Measurements from ENCODE around the gene NKAIN2.
A peak's percentile ranks its signal among the peaks of the same experiment; 100 is the strongest.

The NKAIN2 gene

DNA sequence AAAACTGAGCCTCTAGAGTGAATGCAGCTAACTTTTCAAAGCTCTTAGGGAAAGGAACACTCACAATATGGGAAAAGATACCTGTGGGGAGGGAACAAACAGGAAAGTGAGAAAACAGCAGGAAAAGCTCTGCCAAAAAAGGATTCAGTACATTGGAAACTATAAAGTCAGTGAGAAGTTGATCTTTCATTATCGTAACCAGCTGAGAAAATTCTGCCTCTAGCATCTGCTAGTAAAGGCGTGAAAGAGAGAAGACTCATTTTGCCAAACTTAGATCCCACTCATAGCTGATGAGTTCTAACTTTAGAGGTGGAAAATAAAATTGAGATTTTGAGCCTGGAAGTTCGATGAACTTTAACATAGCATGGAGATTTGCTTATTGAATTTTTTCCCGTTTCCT lies 836.8 kb downstream of the NKAIN2 start:
- H3K9ac ChIP-seq: no peak overlapping the region
- H4K20me1 ChIP-seq: no peaks in the 10 kb centered on the region
- no peaks in the 10 kb centered on the region for H3K36me3 ChIP-seq
- no peak overlapping the region for H3K4me2 ChIP-seq
- TF ChIP-seq Cebpa-rat (IDR thresholded peaks at IDR 0.05): no peak
- H3K9me3 ChIP-seq (replicated peaks in 1 of 11): no peaks in the 10 kb centered on the region
- H3K4me3 ChIP-seq: no peak overlapping the region
- H3K4me1 ChIP-seq: no peaks in the 10 kb centered on the region
- H3K27me3 ChIP-seq: no peaks in the 10 kb centered on the region
- H3K27ac ChIP-seq: no peak overlapping the region

DNA sequence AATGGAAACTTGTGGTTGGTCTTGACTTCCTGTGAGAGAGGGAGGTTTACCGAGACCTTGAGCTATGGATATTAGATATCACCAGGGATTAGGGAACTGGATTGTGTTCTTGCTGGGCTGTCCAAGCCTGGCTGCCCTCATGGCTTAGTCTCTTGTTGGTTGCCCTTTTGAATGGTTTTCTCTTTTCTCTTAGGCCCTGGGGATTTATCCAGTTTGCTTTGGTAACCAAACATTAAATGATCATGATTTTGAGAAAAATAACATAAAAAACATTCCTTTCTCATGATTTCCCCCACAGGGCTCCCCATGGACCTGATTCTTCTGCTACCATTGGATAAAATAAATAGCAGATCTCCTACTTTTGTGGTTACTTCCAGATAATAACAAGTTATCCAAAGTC lies 852.2 kb downstream of the NKAIN2 start:
- no peaks in the 10 kb centered on the region for H3K9me3 ChIP-seq (replicated peaks in 1 of 11)
- peaks cover 0 to 7% (median 0%) of the 10 kb centered on the region in 10 experiments; a peak in 2 of 20 replicates for H3K4me1 ChIP-seq
- peak overlapping the region in 2 of 11 experiments; percentile 4 to 25; a peak in 1 of 22 replicates for H3K4me2 ChIP-seq
- no peak overlapping the region for H3K27ac ChIP-seq
- TF ChIP-seq Cebpa-rat (IDR thresholded peaks at IDR 0.05): no peak
- H4K20me1 ChIP-seq: no peaks in the 10 kb centered on the region
- H3K9ac ChIP-seq: no peak overlapping the region
- no peak overlapping the region for H3K4me3 ChIP-seq
- no peaks in the 10 kb centered on the region for H3K36me3 ChIP-seq
- no peaks in the 10 kb centered on the region for H3K27me3 ChIP-seq

DNA sequence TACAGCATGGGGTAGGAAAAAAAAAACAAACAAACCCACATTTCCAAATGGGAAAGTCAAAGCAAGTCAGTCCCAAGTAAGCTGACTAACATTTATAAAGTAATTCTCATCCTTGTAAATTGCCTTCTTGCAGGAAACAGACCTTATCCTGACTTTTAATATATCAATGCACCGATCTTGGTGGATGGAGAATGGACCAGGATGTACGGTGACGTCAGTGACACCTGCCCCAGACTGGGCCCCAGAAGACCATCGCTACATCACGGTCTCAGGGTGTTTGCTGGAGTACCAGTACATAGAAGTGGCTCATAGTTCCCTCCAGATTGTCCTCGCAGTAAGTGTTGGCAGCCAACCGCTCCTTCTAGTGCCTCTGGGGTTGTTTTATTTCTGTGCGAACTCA lies 854.4 kb downstream of the NKAIN2 start:
- no peak overlapping the region for H3K9ac ChIP-seq
- no peaks in the 10 kb centered on the region for H4K20me1 ChIP-seq
- no peak overlapping the region for H3K27ac ChIP-seq
- H3K9me3 ChIP-seq (replicated peaks in 1 of 11): no peaks in the 10 kb centered on the region
- no peaks in the 10 kb centered on the region for H3K27me3 ChIP-seq
- H3K36me3 ChIP-seq: no peaks in the 10 kb centered on the region
- H3K4me2 ChIP-seq: no peak overlapping the region
- no peak for TF ChIP-seq Cebpa-rat (IDR thresholded peaks at IDR 0.05)
- H3K4me3 ChIP-seq: no peak overlapping the region
- H3K4me1 ChIP-seq: peaks cover 0 to 7% (median 0%) of the 10 kb centered on the region in 10 experiments; a peak in 2 of 20 replicates

DNA sequence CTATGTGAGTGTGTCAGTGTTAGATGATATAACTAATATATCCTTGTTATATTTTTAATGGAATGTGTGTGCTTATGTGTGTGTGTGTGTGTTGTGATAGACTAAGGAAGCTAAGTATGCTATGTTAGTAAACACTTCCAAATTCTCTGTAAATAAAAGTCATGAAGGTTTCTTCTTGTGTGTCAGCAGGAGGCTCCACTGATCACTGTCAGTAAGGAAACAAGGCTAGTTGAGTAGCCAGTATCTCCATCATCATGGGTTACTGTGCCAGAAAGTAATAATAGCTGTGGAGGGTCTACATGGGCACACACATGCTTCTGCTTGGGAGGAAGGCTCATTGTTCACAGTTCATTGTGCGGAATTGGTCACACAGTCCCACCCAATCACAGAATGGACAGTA lies 855.8 kb downstream of the NKAIN2 start:
- Histone ChIP-seq H3K36me3 (no peaks in the 10 kb centered on the region), H4K20me1 (no peaks in the 10 kb centered on the region), H3K9ac (no peak overlapping the region), H3K4me2 (no peak overlapping the region), H3K27ac (no peak overlapping the region), H3K9me3 (replicated peaks in 1 of 11) (no peaks in the 10 kb centered on the region), H3K4me1 (peaks cover 0 to 7% (median 0%) of the 10 kb centered on the region in 10 experiments; a peak in 2 of 20 replicates), H3K27me3 (no peaks in the 10 kb centered on the region), H3K4me3 (no peak overlapping the region)
- TF ChIP-seq Cebpa-rat (IDR thresholded peaks at IDR 0.05): no peak

DNA sequence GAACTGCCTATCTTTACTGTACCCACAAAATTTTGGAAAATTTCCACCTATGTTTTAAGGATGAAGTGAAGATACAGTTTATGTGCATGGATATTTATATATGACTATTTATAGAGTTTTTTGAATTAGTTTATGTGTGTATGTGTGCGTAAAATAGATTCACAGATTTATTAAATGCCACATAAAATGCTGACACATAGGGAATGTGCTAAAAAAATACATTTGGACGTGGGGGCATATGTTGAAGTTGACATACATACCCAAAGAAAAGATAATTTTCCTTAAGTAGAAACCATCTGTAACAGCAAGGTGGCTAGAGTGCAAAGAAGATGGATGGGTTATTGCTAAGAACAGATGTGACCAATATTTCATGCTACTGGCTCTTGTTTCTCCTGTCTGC lies 856.5 kb downstream of the NKAIN2 start:
- H3K9ac ChIP-seq: no peak overlapping the region
- H3K27me3 ChIP-seq: no peaks in the 10 kb centered on the region
- no peaks in the 10 kb centered on the region for H3K36me3 ChIP-seq
- no peaks in the 10 kb centered on the region for H3K9me3 ChIP-seq (replicated peaks in 1 of 11)
- no peak overlapping the region for H3K4me2 ChIP-seq
- no peak overlapping the region for H3K27ac ChIP-seq
- no peaks in the 10 kb centered on the region for H4K20me1 ChIP-seq
- no peak overlapping the region for H3K4me3 ChIP-seq
- no peak for TF ChIP-seq Cebpa-rat (IDR thresholded peaks at IDR 0.05)
- peaks cover 0 to 7% (median 0%) of the 10 kb centered on the region in 10 experiments; a peak in 2 of 20 replicates for H3K4me1 ChIP-seq

DNA sequence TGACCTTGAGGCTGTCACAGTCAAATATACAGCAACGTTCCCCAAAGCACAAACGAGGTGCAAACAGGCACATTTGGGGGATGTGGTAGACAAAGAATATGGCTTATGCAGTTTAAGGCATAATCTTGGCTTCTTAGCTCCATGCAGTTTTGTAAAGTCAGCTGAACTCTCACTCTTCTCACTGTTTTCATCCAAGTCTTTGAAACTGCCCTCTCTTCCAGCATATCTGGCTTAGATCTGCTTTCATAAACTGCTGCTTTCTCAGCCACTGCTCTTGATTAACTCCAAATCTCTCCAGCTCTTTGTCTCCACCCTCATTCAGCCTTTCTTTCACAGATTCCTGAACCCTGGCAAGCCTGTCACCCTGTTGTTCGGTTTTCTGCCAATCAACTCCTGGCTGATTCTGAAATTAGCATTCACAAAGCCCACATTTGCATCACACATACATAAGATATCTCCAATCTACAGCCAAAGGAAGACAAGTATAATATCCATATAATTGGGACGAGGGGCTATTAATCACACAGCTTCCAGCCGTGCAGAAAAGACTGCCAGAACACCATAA lies 857.5 kb downstream of the NKAIN2 start:
- H3K9ac ChIP-seq: no peak overlapping the region

DNA sequence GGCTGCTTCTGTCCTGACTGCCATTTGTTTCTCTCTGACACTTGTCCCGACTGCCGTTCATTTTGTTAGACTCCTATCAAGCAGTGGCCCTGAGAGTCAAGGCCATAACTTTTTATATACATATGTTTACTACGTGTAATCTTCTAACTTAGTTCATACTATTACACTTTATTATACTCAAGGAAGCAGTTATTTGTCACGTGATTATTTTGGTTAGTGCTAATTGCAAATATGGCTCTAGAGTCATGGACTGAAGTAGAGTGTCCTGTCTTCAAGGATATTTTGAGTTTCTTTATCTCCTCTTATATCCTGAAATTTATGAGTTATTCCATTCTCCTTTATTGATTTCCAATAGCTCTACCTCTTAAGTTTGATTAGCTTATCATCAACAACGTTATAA lies 864.4 kb downstream of the NKAIN2 start:
- no peaks in the 10 kb centered on the region for H4K20me1 ChIP-seq
- H3K27ac ChIP-seq: no peak overlapping the region
- no peaks in the 10 kb centered on the region for H3K36me3 ChIP-seq
- no peaks in the 10 kb centered on the region for H3K9me3 ChIP-seq (replicated peaks in 1 of 11)
- H3K27me3 ChIP-seq: no peaks in the 10 kb centered on the region
- no peak overlapping the region for H3K4me3 ChIP-seq
- H3K4me2 ChIP-seq: no peak overlapping the region
- TF ChIP-seq Cebpa-rat (IDR thresholded peaks at IDR 0.05): no peak
- peaks cover 0 to 19% (median 10%) of the 10 kb centered on the region in 10 experiments; a peak in 12 of 20 replicates for H3K4me1 ChIP-seq
- H3K9ac ChIP-seq: no peak overlapping the region

More for the DNA sequence above, 857.5 kb downstream of the NKAIN2 start:
- no peak for TF ChIP-seq Cebpa-rat (IDR thresholded peaks at IDR 0.05)
- H3K4me3 ChIP-seq: no peak overlapping the region
- no peaks in the 10 kb centered on the region for H3K9me3 ChIP-seq (replicated peaks in 1 of 11)
- H3K36me3 ChIP-seq: no peaks in the 10 kb centered on the region
- H4K20me1 ChIP-seq: no peaks in the 10 kb centered on the region
- H3K4me2 ChIP-seq: no peak overlapping the region
- no peak overlapping the region for H3K27ac ChIP-seq
- no peaks in the 10 kb centered on the region for H3K4me1 ChIP-seq
- no peaks in the 10 kb centered on the region for H3K27me3 ChIP-seq

DNA sequence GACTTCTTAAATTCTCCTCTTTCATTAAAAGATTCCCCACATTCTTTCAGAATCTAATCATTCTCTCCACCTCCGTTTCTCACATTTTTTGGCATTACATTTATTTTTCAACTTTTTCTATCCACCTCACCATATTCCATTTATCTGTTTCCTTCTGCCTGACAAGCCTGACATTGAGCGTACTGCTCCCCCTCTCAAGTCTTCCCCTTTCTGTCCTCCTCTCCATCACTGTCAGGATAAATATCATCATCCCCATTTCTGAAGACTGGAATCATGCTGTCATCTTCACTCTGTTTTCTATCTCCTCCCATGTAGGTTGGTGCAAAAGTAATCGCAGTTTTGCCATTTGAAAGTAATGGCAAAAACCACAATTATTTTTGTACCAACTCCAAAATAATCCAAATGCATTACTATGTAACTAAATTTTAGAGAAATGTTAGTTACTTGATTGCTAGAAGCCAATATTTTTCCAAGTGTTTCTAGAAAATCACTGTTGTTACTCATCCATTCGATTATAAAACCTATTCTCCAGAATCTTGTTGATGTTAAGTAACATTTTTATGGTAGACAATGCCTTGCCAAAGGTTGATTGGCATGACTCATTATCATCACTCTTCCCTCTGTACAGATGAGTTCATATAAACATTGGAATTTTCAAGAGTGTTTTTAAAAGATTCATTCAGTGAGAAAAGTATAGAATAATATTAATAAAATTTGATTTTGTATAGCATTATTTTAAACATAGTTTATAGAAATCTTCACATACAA lies 866.2 kb downstream of the NKAIN2 start:
- peaks cover 5 to 10% (median 6%) of the 10 kb centered on the region in 11 experiments; a peak in 16 of 22 replicates for H3K9me3 ChIP-seq (replicated peaks in 1 of 11)
- H3K27ac ChIP-seq: no peak overlapping the region
- H3K4me1 ChIP-seq: peaks cover 0 to 19% (median 10%) of the 10 kb centered on the region in 10 experiments; a peak in 12 of 20 replicates
- H3K36me3 ChIP-seq: no peaks in the 10 kb centered on the region
- H3K4me3 ChIP-seq: no peak overlapping the region
- TF ChIP-seq Cebpa-rat (IDR thresholded peaks at IDR 0.05): no peak
- H3K4me2 ChIP-seq: no peak overlapping the region
- H3K9ac ChIP-seq: no peak overlapping the region
- H3K27me3 ChIP-seq: no peaks in the 10 kb centered on the region
- no peaks in the 10 kb centered on the region for H4K20me1 ChIP-seq

DNA sequence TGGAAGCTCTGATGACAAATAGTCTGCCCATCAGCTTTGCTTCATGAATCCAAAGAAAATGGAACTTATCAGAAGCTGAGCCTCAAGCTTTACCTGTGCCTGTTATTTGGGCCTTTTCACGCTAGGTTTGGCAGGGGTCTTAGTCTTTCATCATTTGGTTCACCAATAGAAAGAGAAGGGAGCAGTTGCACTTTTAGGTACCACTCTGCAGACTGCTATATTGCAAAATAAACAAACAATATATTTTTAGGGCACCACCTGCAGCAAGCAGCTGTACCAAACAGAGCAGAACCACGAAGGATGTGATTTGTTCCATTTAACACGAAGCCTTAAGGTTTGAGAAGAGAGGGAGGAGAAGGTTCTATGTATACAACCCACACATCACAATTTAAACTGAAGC lies 867.1 kb downstream of the NKAIN2 start:
- H3K36me3 ChIP-seq: no peaks in the 10 kb centered on the region
- peak overlapping the region in 8 of 11 experiments; percentile 10 to 69 (median 56); a peak in 14 of 22 replicates for H3K4me2 ChIP-seq
- H4K20me1 ChIP-seq: no peaks in the 10 kb centered on the region
- no peak overlapping the region for H3K9ac ChIP-seq
- no peak for TF ChIP-seq Cebpa-rat (IDR thresholded peaks at IDR 0.05)
- H3K4me3 ChIP-seq: no peak overlapping the region
- H3K27ac ChIP-seq: peak overlapping the region in 1 of 11 experiments; percentile 37; a peak in 1 of 22 replicates
- H3K9me3 ChIP-seq (replicated peaks in 1 of 11): peaks cover 5 to 10% (median 6%) of the 10 kb centered on the region in 11 experiments; a peak in 16 of 22 replicates
- no peaks in the 10 kb centered on the region for H3K27me3 ChIP-seq
- peaks cover 0 to 19% (median 10%) of the 10 kb centered on the region in 10 experiments; a peak in 12 of 20 replicates for H3K4me1 ChIP-seq
